BLaER1 (cell line): ENCODE results near the gene ZSCAN20.
"Not testable (repeated sequence)": the region's sequence is repeated elsewhere in the genome, so short reads cannot be mapped to it uniquely, and the experiment has no call there.

Experiments used
- H3K27ac ChIP-seq: shearing (Covaris generic); formaldehyde crosslinking; 2 replicates; pipeline ENCODE4 v1.8.1; 2022
- H3K27me3 ChIP-seq: shearing (Covaris generic); formaldehyde crosslinking; 2 replicates; pipeline ENCODE4 v1.8.1; 2022
- H3K36me3 ChIP-seq: shearing (Covaris generic); formaldehyde crosslinking; 2 replicates; pipeline ENCODE4 v1.8.1; 2022
- H3K4me1 ChIP-seq: shearing (Covaris generic); formaldehyde crosslinking; 2 replicates; pipeline ENCODE4 v1.8.1; 2022
- H3K4me2 ChIP-seq: shearing (Covaris generic); formaldehyde crosslinking; 2 replicates; pipeline ENCODE4 v1.8.1; 2022
- H3K4me3 ChIP-seq: shearing (Covaris generic); formaldehyde crosslinking; 2 replicates; pipeline ENCODE4 v1.8.1; 2022
- H3K9ac ChIP-seq: shearing (Covaris generic); formaldehyde crosslinking; 2 replicates; pipeline ENCODE4 v1.8.1; 2022
- H3K9me3 ChIP-seq: shearing (Covaris generic); formaldehyde crosslinking; 2 replicates; pipeline ENCODE4 v1.8.1; 2022
- H4K20me1 ChIP-seq: shearing (Covaris generic); formaldehyde crosslinking; 2 replicates; pipeline ENCODE4 v1.8.1; 2022
- Cebpa-rat ChIP-seq: shearing (Covaris generic); IDR thresholded peaks from 2 replicates; pipeline ENCODE4 v1.8.1; 2022

Gene ZSCAN20

DNA sequence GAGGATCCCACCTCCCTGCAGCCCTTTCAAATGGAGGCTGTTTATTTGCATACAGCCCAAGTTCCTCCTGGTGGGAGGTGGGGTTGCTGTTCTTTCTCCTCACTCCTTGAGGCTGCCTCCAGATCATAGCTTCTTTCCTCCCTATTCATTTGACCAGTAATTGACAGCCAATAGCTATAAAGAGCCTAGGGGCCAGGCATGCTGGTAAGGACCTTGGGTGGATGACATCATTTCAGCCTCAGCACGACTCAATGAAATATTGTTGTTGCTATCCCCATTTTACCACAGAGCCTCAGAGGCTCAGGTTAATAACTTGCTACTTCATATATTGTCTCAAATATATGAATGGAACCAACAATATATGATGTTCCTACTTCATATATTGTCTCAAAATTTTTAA, 31.1 kb downstream of the ZSCAN20 start:
- H3K9me3 ChIP-seq = peaks cover 12% of the 10 kb centered on the region
- peaks cover 9% of the 10 kb centered on the region; the same call in 1 of the 2 replicates for H3K36me3 ChIP-seq
- no peak overlapping the region for H3K4me3 ChIP-seq
- no peak overlapping the region for H3K27ac ChIP-seq
- no peaks in the 10 kb centered on the region for H4K20me1 ChIP-seq
- peaks cover 18% of the 10 kb centered on the region for H3K4me1 ChIP-seq
- TF ChIP-seq Cebpa-rat = no peak
- H3K4me2 ChIP-seq = no peak overlapping the region
- H3K9ac ChIP-seq = no peak overlapping the region
- H3K27me3 ChIP-seq = no peaks in the 10 kb centered on the region

DNA sequence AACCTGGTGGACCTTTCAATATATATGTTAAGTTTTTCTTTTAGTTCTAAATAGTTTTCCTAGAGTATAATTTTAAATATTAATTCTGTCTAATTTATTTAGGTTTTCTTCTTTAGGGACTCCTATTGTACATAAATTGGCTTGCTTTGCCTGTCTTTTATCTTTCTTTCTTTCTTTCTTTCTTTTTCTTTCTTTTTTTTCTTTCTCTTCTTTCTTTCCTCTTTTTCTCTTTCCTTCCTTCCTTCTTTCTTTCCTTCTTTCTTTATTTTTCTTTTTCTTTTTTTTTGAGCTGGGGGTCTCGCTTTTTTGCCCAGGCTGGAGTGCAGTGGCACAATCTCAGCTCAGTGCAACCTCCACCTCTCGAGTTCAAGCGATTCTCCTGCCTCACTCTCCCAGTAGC, 35.2 kb downstream of the ZSCAN20 start:
- Histone ChIP-seq H3K4me1 (no peaks in the 10 kb centered on the region), H3K36me3 (no peaks in the 10 kb centered on the region), H3K9ac (no peak overlapping the region), H4K20me1 (no peaks in the 10 kb centered on the region), H3K4me3 (no peak overlapping the region), H3K4me2 (no peak overlapping the region), H3K27me3 (no peaks in the 10 kb centered on the region), H3K27ac (no peak overlapping the region), H3K9me3 (peaks cover 8% of the 10 kb centered on the region)
- no peak for TF ChIP-seq Cebpa-rat

DNA sequence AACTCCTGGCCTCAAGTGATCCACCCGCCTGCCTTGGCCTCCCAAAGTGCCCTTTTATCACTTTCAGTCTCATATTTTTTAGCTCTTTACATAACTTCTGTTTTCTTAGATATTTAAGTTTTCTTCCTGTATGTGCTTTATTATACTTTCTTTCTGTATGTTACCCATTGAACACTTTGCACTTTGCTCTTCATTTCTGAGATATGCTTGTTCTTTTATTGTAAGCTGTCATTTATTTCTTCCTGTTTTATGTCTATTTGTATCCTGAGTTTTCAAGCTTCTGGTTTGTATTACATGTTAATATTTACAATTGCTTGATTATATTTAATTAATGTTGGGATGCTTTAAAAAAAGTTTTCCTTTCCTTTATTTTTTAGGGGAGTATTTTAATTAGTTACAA, 35.7 kb downstream of the ZSCAN20 start:
- Histone ChIP-seq H3K4me1 (no peaks in the 10 kb centered on the region), H4K20me1 (no peaks in the 10 kb centered on the region), H3K27ac (no peak overlapping the region), H3K4me2 (no peak overlapping the region), H3K4me3 (no peak overlapping the region), H3K27me3 (no peaks in the 10 kb centered on the region), H3K9ac (no peak overlapping the region), H3K36me3 (no peaks in the 10 kb centered on the region), H3K9me3 (peaks cover 8% of the 10 kb centered on the region)
- no peak for TF ChIP-seq Cebpa-rat

DNA sequence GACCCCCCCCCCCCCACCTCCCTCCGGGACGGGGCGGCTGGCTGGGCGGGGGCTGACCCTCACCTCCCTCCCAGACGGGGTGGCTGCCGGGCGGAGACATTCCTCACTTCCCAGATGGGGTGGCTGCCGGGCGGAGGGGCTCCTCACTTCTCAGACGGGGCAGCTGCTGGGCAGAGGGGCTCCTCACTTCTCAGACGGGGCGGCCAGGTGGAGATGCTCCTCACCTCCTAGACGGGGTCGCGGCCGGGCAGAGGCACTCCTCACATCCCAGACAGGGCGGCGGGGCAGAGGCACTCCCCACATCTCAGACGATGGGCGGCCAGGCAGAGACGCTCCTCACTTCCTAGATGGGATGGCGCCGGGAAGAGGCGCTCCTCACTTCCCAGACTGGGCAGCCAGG, 36.8 kb downstream of the ZSCAN20 start:
- H3K9me3 ChIP-seq, H3K36me3 ChIP-seq, H3K9ac ChIP-seq, H3K4me1 ChIP-seq, H3K4me2 ChIP-seq, H3K27ac ChIP-seq, H4K20me1 ChIP-seq, H3K4me3 ChIP-seq, H3K27me3 ChIP-seq: not testable (repeated sequence)

- Histone ChIP-seq H3K27me3 (no peaks in the 10 kb centered on the region), H3K4me1 (no peaks in the 10 kb centered on the region), H3K27ac (no peak overlapping the region), H3K4me3 (no peak overlapping the region), H3K9me3 (peaks cover 8% of the 10 kb centered on the region), H3K36me3 (no peaks in the 10 kb centered on the region), H3K9ac (no peak overlapping the region), H3K4me2 (no peak overlapping the region), H4K20me1 (no peaks in the 10 kb centered on the region)
- no peak for TF ChIP-seq Cebpa-rat
Measured at GRCh38 chr1:33512226-33513011, 40.0 kb downstream of the ZSCAN20 start.

DNA sequence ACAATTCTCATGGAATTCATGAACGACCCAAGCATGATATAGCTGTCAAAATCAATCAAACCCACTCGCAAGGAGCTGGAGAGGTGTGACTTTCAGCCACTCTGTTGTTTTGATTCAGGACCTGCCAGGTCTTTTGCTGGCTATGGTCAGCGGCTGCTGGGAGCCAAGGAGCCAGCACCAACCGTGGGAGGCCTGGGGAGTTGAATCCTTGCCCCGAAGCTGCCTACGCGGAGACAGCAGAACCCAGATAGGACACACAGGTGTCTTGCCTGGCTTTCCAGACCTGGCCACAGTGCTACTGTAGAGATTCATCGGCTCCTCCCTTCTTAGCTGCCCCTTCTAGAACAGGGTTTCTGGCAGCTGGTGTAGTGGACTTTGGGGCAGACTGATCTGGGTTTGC, 42.7 kb downstream of the ZSCAN20 start:
- Histone ChIP-seq H3K27me3 (no peaks in the 10 kb centered on the region), H3K27ac (no peak overlapping the region), H3K9me3 (no peaks in the 10 kb centered on the region), H3K9ac (no peak overlapping the region), H3K36me3 (no peaks in the 10 kb centered on the region), H3K4me2 (no peak overlapping the region), H3K4me1 (no peaks in the 10 kb centered on the region), H4K20me1 (no peaks in the 10 kb centered on the region), H3K4me3 (no peak overlapping the region)
- no peak for TF ChIP-seq Cebpa-rat

GRCh38 chr1:33515607-33516006, 43.2 kb downstream of the ZSCAN20 start:
- no peaks in the 10 kb centered on the region for H3K4me1 ChIP-seq
- H3K27me3 ChIP-seq = no peaks in the 10 kb centered on the region
- no peak overlapping the region for H3K4me3 ChIP-seq

GRCh38 chr1:33516428-33516827, 44.0 kb downstream of the ZSCAN20 start:
- Histone ChIP-seq H3K4me2 (no peak overlapping the region), H3K9me3 (no peaks in the 10 kb centered on the region), H3K4me1 (no peaks in the 10 kb centered on the region), H3K36me3 (no peaks in the 10 kb centered on the region), H4K20me1 (no peaks in the 10 kb centered on the region), H3K9ac (no peak overlapping the region), H3K27me3 (no peaks in the 10 kb centered on the region), H3K4me3 (no peak overlapping the region), H3K27ac (no peak overlapping the region)
- no peak for TF ChIP-seq Cebpa-rat

More at GRCh38 chr1:33515607-33516006, 43.2 kb downstream of the ZSCAN20 start:
- H3K9ac ChIP-seq = no peak overlapping the region
- H4K20me1 ChIP-seq = no peaks in the 10 kb centered on the region
- H3K9me3 ChIP-seq = no peaks in the 10 kb centered on the region
- no peak overlapping the region for H3K27ac ChIP-seq
- no peak for TF ChIP-seq Cebpa-rat
- no peaks in the 10 kb centered on the region for H3K36me3 ChIP-seq
- no peak overlapping the region for H3K4me2 ChIP-seq

DNA sequence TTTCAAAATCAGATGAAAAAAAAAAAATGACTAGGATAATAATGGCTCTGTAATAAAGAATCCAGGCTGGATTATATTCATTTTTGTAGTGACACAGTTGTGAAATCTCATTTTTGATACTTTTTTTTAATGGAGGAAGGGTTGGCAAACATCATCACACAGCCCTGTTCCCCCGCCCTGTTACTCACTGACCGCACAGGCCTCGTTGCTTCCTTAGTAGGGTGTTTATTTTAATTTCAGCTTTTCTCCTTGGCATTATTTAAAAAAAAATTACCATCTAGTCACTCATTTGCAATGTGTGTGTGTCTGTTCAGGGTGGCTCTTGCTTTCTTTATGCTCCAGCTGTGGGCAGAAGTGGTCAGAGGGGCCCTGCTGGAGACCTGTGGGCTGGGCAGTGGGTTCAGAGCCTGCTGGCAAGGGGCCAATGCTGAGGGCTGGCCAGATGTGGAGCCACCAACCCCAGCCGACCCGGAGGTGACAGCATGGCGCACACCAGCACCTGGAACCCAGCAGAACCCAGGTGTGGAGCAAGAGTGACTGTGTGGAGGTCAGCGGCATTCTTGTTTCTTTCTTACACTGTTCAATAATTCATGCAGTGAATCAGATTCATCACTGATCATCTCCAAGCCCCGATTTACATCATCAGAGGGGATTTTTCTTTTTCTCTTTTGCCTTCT, 44.6 kb downstream of the ZSCAN20 start:
- H3K9me3 ChIP-seq = no peaks in the 10 kb centered on the region
- H4K20me1 ChIP-seq = no peaks in the 10 kb centered on the region
- no peaks in the 10 kb centered on the region for H3K4me1 ChIP-seq
- no peak overlapping the region for H3K4me3 ChIP-seq
- no peaks in the 10 kb centered on the region for H3K36me3 ChIP-seq
- TF ChIP-seq Cebpa-rat = no peak
- H3K27ac ChIP-seq = no peak overlapping the region
- no peak overlapping the region for H3K4me2 ChIP-seq
- H3K9ac ChIP-seq = no peak overlapping the region
- no peaks in the 10 kb centered on the region for H3K27me3 ChIP-seq

DNA sequence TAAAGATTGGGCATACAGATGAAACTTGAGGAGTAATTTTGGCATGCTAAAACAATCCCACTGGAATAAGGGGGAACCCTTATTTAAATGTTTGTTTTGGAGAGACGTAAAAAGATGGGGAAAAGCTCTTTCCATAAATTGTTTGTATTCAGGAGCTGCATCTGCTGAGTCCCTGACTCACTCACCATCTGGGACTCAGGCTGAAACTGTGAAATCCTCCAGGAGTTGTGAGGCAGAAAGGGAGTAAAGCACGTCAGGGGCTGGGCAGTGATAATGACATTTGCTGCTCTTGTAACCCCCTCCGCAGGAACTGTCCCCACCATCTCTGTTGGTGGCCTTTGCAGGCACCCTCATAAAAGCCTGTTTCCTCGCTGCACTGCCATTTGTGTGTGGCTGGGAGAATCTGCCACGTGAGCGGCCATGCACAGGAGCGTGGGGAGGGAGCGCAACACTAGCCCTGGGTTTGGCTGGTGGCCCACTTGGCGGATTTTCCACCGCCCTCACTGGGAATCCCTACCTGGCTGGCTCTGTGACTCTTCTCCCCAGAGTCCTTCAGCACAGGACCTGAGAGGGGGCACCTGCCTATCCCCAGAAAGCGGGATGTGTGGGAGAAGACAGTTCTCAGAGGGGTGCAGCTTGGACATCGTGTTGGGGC, 45.3 kb downstream of the ZSCAN20 start:
- Histone ChIP-seq H3K9me3 (no peaks in the 10 kb centered on the region), H4K20me1 (no peaks in the 10 kb centered on the region), H3K9ac (no peak overlapping the region), H3K36me3 (no peaks in the 10 kb centered on the region), H3K27me3 (no peaks in the 10 kb centered on the region), H3K4me1 (no peaks in the 10 kb centered on the region), H3K4me3 (no peak overlapping the region), H3K27ac (no peak overlapping the region), H3K4me2 (no peak overlapping the region)
- TF ChIP-seq Cebpa-rat = no peak
